ENCODE results near the gene HDHD5. TPM values are rescaled to one million over a fixed set of nuclear protein-coding genes. Genes with fewer than 3 reads are reported as not detected.
A peak's percentile ranks its signal among the peaks of the same experiment; 100 is the strongest.

HDHD5 gene
- total RNA-seq, 1 donor from 2014 or later, result 39.7 TPM

- Mint-ChIP-seq H3K4me3 (no peak overlapping the region), H3K27ac (no peak overlapping the region), H3K36me3 (peaks cover 3% of the 10 kb centered on the region), H3K27me3 (ENCODE audit: insufficient read depth, low read depth) (peaks cover 9% of the 10 kb centered on the region), H3K9me3 (no peaks in the 10 kb centered on the region), H3K4me1 (peaks cover 15% of the 10 kb centered on the region)
- Histone ChIP-seq H3K27me3 (no peaks in the 10 kb centered on the region), H3K4me2 (no peak overlapping the region), H3K4me3 (no peak overlapping the region), H3K79me2 (ENCODE audit: low read depth) (no peaks in the 10 kb centered on the region), H3K9me3 (ENCODE audit: low read depth) (no peaks in the 10 kb centered on the region), H4K20me1 (ENCODE audit: low read depth) (no peaks in the 10 kb centered on the region), H3K4me1 (peaks cover 8% of the 10 kb centered on the region), H3F3A (ENCODE audit: low read depth) (peaks cover 8% of the 10 kb centered on the region), H2AFZ (replicated peaks) (no peak overlapping the region), H3K27ac (no peak overlapping the region), H3K9ac (no peak overlapping the region), H3K36me3 (no peaks in the 10 kb centered on the region)
- no peak for TF ChIP-seq CTCF (IDR thresholded peaks at IDR 0.05)
- TF ChIP-seq EZH2 (IDR thresholded peaks at IDR 0.05), result no peak
- no peak for TF ChIP-seq EZH2phosphoT487 (IDR thresholded peaks at IDR 0.05)
- DNase-seq (ENCODE audit: low spot score), result no peak
Measured at GRCh38 chr22:17130199-17130598, 28.9 kb downstream of the HDHD5 start.

GRCh38 chr22:17121233-17122195 is 37.6 kb downstream of the HDHD5 start, which contains the start of gene TMEM121B:
Gene TMEM121B (minus strand): TSS chr22:17121360. CDS start chr22:17121127, 233 bp downstream.
- Histone ChIP-seq H3K27ac (no peak within 1 kb of the TSS), H3K9ac (no peak within 1 kb of the TSS), H3K79me2 (ENCODE audit: low read depth) (no peaks in the 10 kb centered on the region), H3K27me3 (peaks cover 10% of the 10 kb centered on the region), H2AFZ (replicated peaks) (peak within 1 kb of the TSS; percentile 96), H3K9me3 (ENCODE audit: low read depth) (no peaks in the 10 kb centered on the region), H3K4me1 (peaks cover 28% of the 10 kb centered on the region), H3K36me3 (no peaks in the 10 kb centered on the region), H4K20me1 (ENCODE audit: low read depth) (peaks cover 35% of the 10 kb centered on the region), H3K4me3 (peak within 1 kb of the TSS; percentile 97), H3K4me2 (peak within 1 kb of the TSS; percentile 95), H3F3A (ENCODE audit: low read depth) (peaks cover 42% of the 10 kb centered on the region)
- Mint-ChIP-seq H3K36me3 (peaks cover 5% of the 10 kb centered on the region), H3K4me3 (peak within 1 kb of the TSS; percentile 89), H3K4me1 (peaks cover 24% of the 10 kb centered on the region), H3K27ac (peak within 1 kb of the TSS; percentile 40), H3K27me3 (ENCODE audit: insufficient read depth, low read depth) (peaks cover 13% of the 10 kb centered on the region), H3K9me3 (peaks cover 4% of the 10 kb centered on the region)
- TF ChIP-seq CTCF (IDR thresholded peaks at IDR 0.05) (no peak), EZH2 (IDR thresholded peaks at IDR 0.05) (no peak), EZH2phosphoT487 (IDR thresholded peaks at IDR 0.05) (no peak)
- DNase-seq (ENCODE audit: low spot score), result peak; percentile 96

- peaks cover 10% of the 10 kb centered on the region for H3K27me3 ChIP-seq
- Mint-ChIP-seq H3K9me3 (peaks cover 4% of the 10 kb centered on the region), H3K27ac (no peak overlapping the region), H3K4me3 (no peak overlapping the region), H3K4me1 (peaks cover 25% of the 10 kb centered on the region), H3K36me3 (peaks cover 5% of the 10 kb centered on the region), H3K27me3 (ENCODE audit: insufficient read depth, low read depth) (peaks cover 13% of the 10 kb centered on the region)
- H3K27ac ChIP-seq, result no peak overlapping the region
- peak; percentile 76 for DNase-seq (ENCODE audit: low spot score)
- H4K20me1 ChIP-seq (ENCODE audit: low read depth), result peaks cover 38% of the 10 kb centered on the region
- H2AFZ ChIP-seq (replicated peaks), result peak overlapping the region; percentile 96
- H3K36me3 ChIP-seq, result no peaks in the 10 kb centered on the region
- TF ChIP-seq CTCF (IDR thresholded peaks at IDR 0.05), result no peak
- peak; percentile 23 for TF ChIP-seq EZH2 (IDR thresholded peaks at IDR 0.05)
- peak; percentile 28 for TF ChIP-seq EZH2phosphoT487 (IDR thresholded peaks at IDR 0.05)
- H3K79me2 ChIP-seq (ENCODE audit: low read depth), result no peaks in the 10 kb centered on the region
- H3K4me3 ChIP-seq, result peak overlapping the region; percentile 97
- no peak overlapping the region for H3K9ac ChIP-seq
- H3K9me3 ChIP-seq (ENCODE audit: low read depth), result no peaks in the 10 kb centered on the region
- H3K4me2 ChIP-seq, result peak overlapping the region; percentile 95
- H3F3A ChIP-seq (ENCODE audit: low read depth), result peaks cover 47% of the 10 kb centered on the region
- H3K4me1 ChIP-seq, result peaks cover 31% of the 10 kb centered on the region
Measured at GRCh38 chr22:17120711-17121232, 38.3 kb downstream of the HDHD5 start.

Measured in neural progenitor cell (in vitro differentiated cells).